RWPE2 (cell line): ENCODE data around the gene CDH4.

Source experiments
- ATAC-seq: fragments of 200-7000 bp; cut with Tn5 transposase; 3 replicates; pipeline ENCODE4 v1.9.1; 2021; ENCODE audit warnings: low read depth
- DNase-seq: peaks from one replicate; pipeline ENCODE4 v3.0.0-alpha.2; 2020; ENCODE audit warnings: low spot score
- H3K27ac ChIP-seq: fragments of 450-650 bp; 2 replicates; pipeline ENCODE4 v1.5.1; 2017; ENCODE audit warnings: mild to moderate bottlenecking; ENCODE audit not compliant: poor library complexity, severe bottlenecking
- H3K27me3 ChIP-seq: fragments of 250-450 bp; sonication (Bioruptor Pico); 2 replicates; pipeline ENCODE4 v1.5.1; 2021; ENCODE audit warnings: mild to moderate bottlenecking, moderate library complexity; ENCODE audit not compliant: insufficient read depth, poor library complexity, severe bottlenecking
- H3K36me3 ChIP-seq: fragments of 250-450 bp; sonication (Bioruptor Pico); 2 replicates; pipeline ENCODE4 v1.5.1; 2020; ENCODE audit warnings: low read depth, mild to moderate bottlenecking, moderate library complexity
- H3K4me1 ChIP-seq: fragments of 250-450 bp; sonication (Bioruptor Pico); 2 replicates; pipeline ENCODE4 v1.5.1; 2021; ENCODE audit warnings: mild to moderate bottlenecking, moderate library complexity; ENCODE audit not compliant: insufficient read depth, poor library complexity, severe bottlenecking
- H3K4me3 ChIP-seq: fragments of 250-450 bp; sonication (Bioruptor Pico); 2 replicates; pipeline ENCODE4 v1.5.1; 2021; ENCODE audit warnings: mild to moderate bottlenecking, moderate library complexity; ENCODE audit not compliant: severe bottlenecking
- H3K9me3 ChIP-seq: fragments of 250-450 bp; sonication (Bioruptor Pico); 2 replicates; pipeline ENCODE4 v1.5.1; 2021; ENCODE audit warnings: mild to moderate bottlenecking, moderate library complexity; ENCODE audit not compliant: severe bottlenecking
- CTCF ChIP-seq: fragments of 450-650 bp; IDR thresholded peaks from one replicate; pipeline ENCODE4 v1.5.1; 2017; ENCODE audit warnings: mild to moderate bottlenecking, moderate library complexity; ENCODE audit not compliant: poor library complexity, severe bottlenecking

The CDH4 gene

GRCh38 chr20:61647702-61648101 is 395.6 kb downstream of the CDH4 start:
- no peaks in the 10 kb centered on the region for H3K36me3 ChIP-seq
- H3K9me3 ChIP-seq, result no peaks in the 10 kb centered on the region
- no peaks in the 10 kb centered on the region for H3K4me1 ChIP-seq
- DNase-seq (no peak), ATAC-seq (no peak)
- no peaks in the 10 kb centered on the region for H3K27me3 ChIP-seq
- H3K27ac ChIP-seq, result no peak overlapping the region
- no peak overlapping the region for H3K4me3 ChIP-seq
- no peak for TF ChIP-seq CTCF

- no peak overlapping the region for H3K4me3 ChIP-seq
- no peak for TF ChIP-seq CTCF
- H3K4me1 ChIP-seq, result no peaks in the 10 kb centered on the region
- DNase-seq (no peak), ATAC-seq (no peak)
- no peaks in the 10 kb centered on the region for H3K36me3 ChIP-seq
- no peak overlapping the region for H3K27ac ChIP-seq
- H3K27me3 ChIP-seq, result no peaks in the 10 kb centered on the region
- H3K9me3 ChIP-seq, result no peaks in the 10 kb centered on the region
Observed at GRCh38 chr20:61649105-61649859, 397.2 kb downstream of the CDH4 start.

- ATAC-seq (no peak), DNase-seq (no peak)
- Histone ChIP-seq H3K9me3 (no peaks in the 10 kb centered on the region), H3K27ac (no peak overlapping the region), H3K4me3 (no peak overlapping the region), H3K27me3 (no peaks in the 10 kb centered on the region), H3K4me1 (no peaks in the 10 kb centered on the region), H3K36me3 (no peaks in the 10 kb centered on the region)
- TF ChIP-seq CTCF, result no peak
Observed at GRCh38 chr20:61649860-61650162, 397.8 kb downstream of the CDH4 start.

GRCh38 chr20:61650912-61651733 is 399.1 kb downstream of the CDH4 start:
- Histone ChIP-seq H3K36me3 (no peaks in the 10 kb centered on the region), H3K4me3 (no peak overlapping the region), H3K27ac (no peak overlapping the region), H3K9me3 (no peaks in the 10 kb centered on the region), H3K4me1 (no peaks in the 10 kb centered on the region), H3K27me3 (no peaks in the 10 kb centered on the region)
- ATAC-seq (no peak), DNase-seq (peak; percentile 80)
- TF ChIP-seq CTCF, result no peak

GRCh38 chr20:61652146-61652545 is 400.1 kb downstream of the CDH4 start:
- Histone ChIP-seq H3K27ac (no peak overlapping the region), H3K4me3 (no peak overlapping the region), H3K27me3 (no peaks in the 10 kb centered on the region), H3K4me1 (no peaks in the 10 kb centered on the region), H3K36me3 (no peaks in the 10 kb centered on the region), H3K9me3 (no peaks in the 10 kb centered on the region)
- ATAC-seq (no peak), DNase-seq (no peak)
- no peak for TF ChIP-seq CTCF
